HepG2 (cell line): ENCODE data around the gene FRMD1. TPM values are rescaled to one million over a fixed set of nuclear protein-coding genes. Genes with fewer than 3 reads are reported as not detected.

ENCODE experiments used
- AFF4 ChIP-seq: sonication (generic); formaldehyde crosslinking; IDR thresholded peaks from 2 replicates; pipeline ENCODE4 v1.4.0; 2020; ENCODE audit warnings: missing genetic modification reagents
- BRF2 ChIP-seq: sonication (generic); formaldehyde crosslinking; IDR thresholded peaks from 2 replicates; pipeline ENCODE4 v1.8.1; 2022; ENCODE audit warnings: mild to moderate bottlenecking, missing genetic modification reagents
- CREM ChIP-seq, 2 experiments: sonication (generic) in 1 of 2; formaldehyde crosslinking in 1 of 2; IDR thresholded peaks; 2 replicates each; pipeline versions ENCODE4 v1.4.0 to v1.6.1; 2016 to 2020; ENCODE audit warnings: antibody characterized with exemption in 1 of 2, mild to moderate bottlenecking in 1 of 2, missing genetic modification reagents in 1 of 2
- IRX3 ChIP-seq: sonication (generic); formaldehyde crosslinking; IDR thresholded peaks from 2 replicates; pipeline ENCODE4 v1.8.1; 2023; ENCODE audit warnings: mild to moderate bottlenecking, low read depth, missing genetic modification reagents, borderline replicate concordance
- ISX ChIP-seq: sonication (generic); formaldehyde crosslinking; conservative IDR thresholded peaks from 2 replicates; pipeline ENCODE4 v1.5.0; 2020; ENCODE audit warnings: missing genetic modification reagents
- KLF11 ChIP-seq: IDR thresholded peaks from 2 replicates; pipeline ENCODE4 v1.6.1; 2016; ENCODE audit warnings: missing compliant biosample characterization
- MTA1 ChIP-seq: sonication (generic); formaldehyde crosslinking; IDR thresholded peaks from 2 replicates; pipeline ENCODE4 v1.4.0; 2020; ENCODE audit warnings: missing genetic modification reagents, mild to moderate bottlenecking, borderline replicate concordance
- RAD51 ChIP-seq: fragments of 450-650 bp; IDR thresholded peaks from 2 replicates; pipeline ENCODE4 v1.6.1; 2016; ENCODE audit warnings: borderline replicate concordance
- TEAD3 ChIP-seq: optimal IDR thresholded peaks from 2 replicates; pipeline ENCODE3; 2016; ENCODE audit warnings: borderline replicate concordance
- YEATS2 ChIP-seq: sonication (generic); formaldehyde crosslinking; IDR thresholded peaks from 2 replicates; pipeline ENCODE4 v1.4.0; 2020; ENCODE audit warnings: missing genetic modification reagents, borderline replicate concordance
- ZBTB7A ChIP-seq: sonication (generic); formaldehyde crosslinking; IDR thresholded peaks from 2 replicates; pipeline ENCODE4 v1.8.0; 2022; ENCODE audit warnings: mild to moderate bottlenecking, missing genetic modification reagents
- ZFP91 ChIP-seq: sonication (generic); formaldehyde crosslinking; IDR thresholded peaks from 2 replicates; pipeline ENCODE4 v1.9.0; 2022; ENCODE audit warnings: missing genetic modification reagents, mild to moderate bottlenecking, borderline replicate concordance
- ZMAT3 ChIP-seq: sonication (generic); formaldehyde crosslinking; conservative IDR thresholded peaks from 2 replicates; pipeline ENCODE4 v1.7.0; 2021; ENCODE audit warnings: missing genetic modification reagents
- ZNF329 ChIP-seq: sonication (generic); formaldehyde crosslinking; IDR thresholded peaks from 2 replicates; pipeline ENCODE4 v1.9.0; 2021; ENCODE audit warnings: low read depth, mild to moderate bottlenecking, missing genetic modification reagents
- ZNF563 ChIP-seq: sonication (generic); formaldehyde crosslinking; IDR thresholded peaks from 2 replicates; pipeline ENCODE4 v1.8.0; 2022; ENCODE audit warnings: mild to moderate bottlenecking, moderate library complexity, missing genetic modification reagents
- ZNF597 ChIP-seq: sonication (generic); formaldehyde crosslinking; IDR thresholded peaks from 2 replicates; pipeline ENCODE4 v1.5.0; 2020; ENCODE audit warnings: missing genetic modification reagents
- ZNF652 ChIP-seq: IDR thresholded peaks from 2 replicates; pipeline ENCODE4 v1.6.1; 2016; ENCODE audit warnings: low read depth, borderline replicate concordance
- ZNF713 ChIP-seq: sonication (generic); formaldehyde crosslinking; IDR thresholded peaks from 2 replicates; pipeline ENCODE4 v1.4.0; 2020; ENCODE audit warnings: mild to moderate bottlenecking, missing genetic modification reagents
- ZNF781 ChIP-seq: sonication (generic); formaldehyde crosslinking; IDR thresholded peaks from 2 replicates; pipeline ENCODE4 v1.5.1; 2020; ENCODE audit warnings: borderline replicate concordance, mild to moderate bottlenecking, missing genetic modification reagents; ENCODE audit errors: not compliant biosample characterization
- ZNF83 ChIP-seq: sonication (generic); formaldehyde crosslinking; IDR thresholded peaks from 2 replicates; pipeline ENCODE4 v1.4.0; 2020; ENCODE audit warnings: missing genetic modification reagents, mild to moderate bottlenecking, borderline replicate concordance
- ZNF850 ChIP-seq: sonication (generic); formaldehyde crosslinking; conservative IDR thresholded peaks from 2 replicates; pipeline ENCODE4 v1.9.0; 2021; ENCODE audit warnings: mild to moderate bottlenecking, missing genetic modification reagents
- polyA plus RNA-seq, 8 experiments: library from polyadenylated mRNA; depleted of rRNA in 3 of 8; stranded (reverse) in 7 of 8; unstranded in 1 of 8; fragments of >200 nt; fragmentation: Illumina TruSeq in 4 of 8; extraction: Trizol in 4 of 8; gene quantifications; 2 replicates each; pipeline versions ENCODE4 v1.2.1 to v1.2.3, GENCODE V29; 2011 to 2016; ENCODE audit warnings: low read depth in 4 of 8, missing spikeins in 1 of 8, mixed read lengths in 1 of 8; ENCODE audit not compliant: insufficient read depth in 1 of 8
- total RNA-seq, 5 experiments: library from RNA; depleted of rRNA; stranded (reverse); fragments of >200 nt; fragmentation: Illumina TruSeq; extraction: Trizol; gene quantifications; 2 replicates each; pipeline ENCODE4 v1.2.3, GENCODE V29; 2016; ENCODE audit warnings: low read depth in 1 of 5

FRMD1 gene
- total and polyA plus RNA-seq, 2 of the 13 experiments (the other 11 are each of a cell fraction or from before 2014, with no cell fraction given): 0.01 TPM; not detected in 1

- TF ChIP-seq ZBTB7A (CRISPR knock-in tag) (no peak), BRF2 (CRISPR knock-in tag) (no peak), ZNF563 (peak; percentile 74), ZFP91 (CRISPR knock-in tag) (peak; percentile 32; the same call in 1 of the 2 replicates), AFF4 (CRISPR knock-in tag) (no peak), TEAD3 (CRISPR knock-in tag) (no peak), ZNF329 (CRISPR knock-in tag) (no peak), ZNF850 (CRISPR knock-in tag) (no peak), ZNF713 (CRISPR knock-in tag) (no peak), CREM (IDR thresholded peaks at IDR 0.05) (no peak), CREM (CRISPR knock-in tag; IDR thresholded peaks at IDR 0.05) (no peak), RAD51 (no peak), KLF11 (no peak), ZMAT3 (CRISPR knock-in tag) (no peak), ZNF652 (CRISPR knock-in tag) (no peak), YEATS2 (no peak), ZNF597 (no peak), MTA1 (CRISPR knock-in tag) (peak; percentile 59; the same call in 1 of the 2 replicates), ISX (CRISPR knock-in tag) (no peak), ZNF83 (CRISPR knock-in tag) (no peak), ZNF781 (CRISPR knock-in tag) (no peak), IRX3 (CRISPR knock-in tag) (no peak)
These were observed 38.2 kb upstream of the FRMD1 start (continued) for GRCh38 chr6:168116975-168117899.
